T-helper 2 cell (primary cell): ENCODE results near the gene RALGAPA1.
"Not testable (repeated sequence)": the region's sequence is repeated elsewhere in the genome, so short reads cannot be mapped to it uniquely, and the experiment has no call there.

Experiments
- DNase-seq, 5 experiments: peaks; one replicate each; pipeline versions ENCODE4 v3.0.0 to v3.0.0-alpha.2; 2012 to 2022

RALGAPA1 gene

DNA sequence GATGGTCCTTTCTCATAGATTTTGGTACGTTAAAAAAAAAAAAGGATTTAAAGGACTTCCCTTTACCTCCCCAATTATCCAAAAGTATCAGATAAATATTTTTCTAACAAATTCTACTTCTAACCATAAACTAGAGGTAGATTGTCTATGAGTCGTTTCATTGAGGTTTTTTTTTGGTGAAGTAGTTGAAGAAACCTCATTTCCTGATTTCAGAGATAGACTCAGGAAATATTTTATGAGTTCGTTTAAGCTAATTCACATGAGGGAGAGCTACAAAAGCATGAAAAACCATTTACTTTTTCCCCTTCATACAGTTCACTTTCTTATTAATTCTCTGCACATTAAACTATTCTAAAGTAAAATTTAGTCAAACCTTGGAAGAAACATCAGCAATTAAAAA lies 112.5 kb downstream of the RALGAPA1 start:
- DNase-seq, result peak in 1 of 5 experiments; percentile 55

- DNase-seq, result no peak
Observed at GRCh38 chr14:35696119-35696518, 113.0 kb downstream of the RALGAPA1 start.

DNA sequence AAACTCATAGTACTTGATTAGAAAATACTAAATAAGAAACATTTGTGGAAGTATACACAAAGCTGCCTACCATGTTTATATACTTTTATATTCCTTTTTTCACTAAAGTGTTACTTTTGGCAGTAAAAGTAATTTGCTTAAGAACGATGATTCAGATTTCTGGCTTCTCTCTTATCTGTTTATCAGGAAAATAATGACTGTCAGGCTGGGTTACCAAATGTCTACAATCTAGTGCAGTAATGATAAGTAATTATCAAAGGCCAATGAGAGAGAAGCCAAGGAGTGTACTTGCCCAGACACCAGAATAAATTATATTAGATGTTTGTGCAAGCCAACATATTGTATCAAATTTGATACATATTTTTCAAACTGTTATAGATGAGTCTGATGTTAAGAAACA lies 113.4 kb downstream of the RALGAPA1 start:
- DNase-seq, result peak in 1 of 5 experiments; percentile 54

DNA sequence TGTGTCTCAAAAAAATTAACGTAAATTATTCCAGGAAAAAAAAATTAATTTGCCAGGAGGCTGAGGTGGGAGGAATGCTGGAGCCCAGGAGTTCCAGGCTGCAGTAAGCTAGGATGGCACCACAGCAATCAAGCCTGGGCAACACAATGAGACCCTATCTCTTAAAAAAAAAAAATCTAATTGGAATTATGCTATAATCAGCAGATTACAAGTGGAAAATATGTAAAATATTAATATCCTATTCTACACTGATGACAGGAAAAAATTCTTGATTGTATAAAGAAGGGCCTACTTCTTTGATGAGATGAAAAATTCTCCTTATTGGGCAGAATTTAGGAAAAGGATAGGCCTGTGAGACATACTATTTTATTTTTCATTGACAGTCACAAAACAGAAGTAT lies 114.0 kb downstream of the RALGAPA1 start:
- DNase-seq, result no peak

DNA sequence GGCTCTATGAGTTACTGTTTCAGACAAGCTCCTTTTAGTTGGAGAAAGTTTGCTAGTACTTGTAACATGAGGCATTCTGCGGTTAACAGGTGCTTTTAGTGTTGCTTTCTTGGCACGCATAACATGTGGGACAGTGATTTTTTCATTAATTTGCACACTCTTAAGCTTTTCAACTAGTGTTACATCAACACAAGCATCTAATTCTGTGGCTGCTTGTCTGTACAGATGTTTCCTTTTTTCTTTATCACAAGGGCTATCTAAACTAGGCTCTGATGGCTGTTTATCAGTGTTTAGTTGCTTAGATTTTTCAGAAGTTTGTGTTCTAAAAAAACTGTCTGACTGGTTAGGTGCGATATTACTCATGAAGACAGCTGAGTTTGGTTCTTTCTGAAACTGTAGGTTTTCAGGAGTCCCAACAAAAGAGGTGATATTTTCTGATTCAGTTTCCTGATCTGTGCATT lies 120.1 kb downstream of the RALGAPA1 start:
- DNase-seq, result peak in 1 of 5 experiments; percentile 93

DNA sequence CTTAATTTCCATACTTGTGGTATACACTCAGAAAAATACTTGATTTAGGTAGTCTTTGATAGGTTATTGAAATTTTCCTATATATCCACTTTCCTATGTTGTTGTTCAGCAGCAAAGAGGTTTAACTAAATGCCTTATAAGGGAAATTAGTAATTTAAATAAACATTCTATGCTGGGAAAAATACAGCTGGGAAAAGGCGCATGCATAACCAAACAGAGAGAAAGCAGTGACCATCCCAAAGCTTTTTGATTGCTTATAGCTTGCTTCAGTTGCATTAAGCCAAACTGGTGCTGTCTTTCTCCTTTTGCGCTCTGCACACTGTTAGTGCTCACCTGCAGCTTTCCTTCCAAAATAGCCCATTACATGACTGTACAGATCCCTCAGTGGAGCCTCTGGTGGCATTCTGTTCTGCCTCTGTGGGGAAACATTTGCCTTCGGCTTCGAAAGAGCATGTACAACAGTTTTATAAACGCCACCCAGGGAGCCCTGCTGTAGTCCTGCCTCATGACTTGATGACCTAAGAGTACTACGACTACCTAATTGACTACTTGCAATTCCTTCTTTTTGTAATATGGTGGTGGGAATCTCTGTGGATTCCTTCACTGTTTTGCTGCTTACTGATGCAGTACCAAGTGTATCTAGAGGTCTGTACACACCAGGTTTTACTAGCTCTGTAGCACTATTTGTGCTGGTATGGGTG lies 120.8 kb downstream of the RALGAPA1 start:
- no peak for DNase-seq

GRCh38 chr14:35687335-35687939 lies 121.7 kb downstream of the RALGAPA1 start:
- DNase-seq, result peak in 1 of 5 experiments; percentile 51

DNA sequence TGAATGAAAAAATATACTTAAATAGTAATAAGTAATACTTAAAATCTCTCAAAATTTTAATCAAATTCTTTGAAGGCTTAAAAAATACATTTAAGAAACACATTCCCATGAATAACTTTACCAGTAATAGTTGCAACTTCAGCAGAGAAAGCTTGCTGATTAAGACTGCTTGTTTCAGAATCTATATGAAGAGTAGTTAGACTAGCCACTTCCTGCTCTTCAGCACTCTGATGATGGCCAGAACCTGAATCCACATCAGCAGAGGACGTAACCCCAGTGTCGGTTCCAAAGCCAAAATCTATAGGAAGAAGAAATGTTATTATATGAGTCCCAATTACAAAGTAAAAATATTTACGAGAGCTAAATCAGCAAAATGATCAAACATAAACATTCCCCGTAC lies 125.4 kb downstream of the RALGAPA1 start:
- not testable (repeated sequence) for DNase-seq

- no peak for DNase-seq
Observed at GRCh38 chr14:35682802-35683201, 126.3 kb downstream of the RALGAPA1 start.

- no peak for DNase-seq
Observed at GRCh38 chr14:35678403-35679028, 130.6 kb downstream of the RALGAPA1 start.

DNA sequence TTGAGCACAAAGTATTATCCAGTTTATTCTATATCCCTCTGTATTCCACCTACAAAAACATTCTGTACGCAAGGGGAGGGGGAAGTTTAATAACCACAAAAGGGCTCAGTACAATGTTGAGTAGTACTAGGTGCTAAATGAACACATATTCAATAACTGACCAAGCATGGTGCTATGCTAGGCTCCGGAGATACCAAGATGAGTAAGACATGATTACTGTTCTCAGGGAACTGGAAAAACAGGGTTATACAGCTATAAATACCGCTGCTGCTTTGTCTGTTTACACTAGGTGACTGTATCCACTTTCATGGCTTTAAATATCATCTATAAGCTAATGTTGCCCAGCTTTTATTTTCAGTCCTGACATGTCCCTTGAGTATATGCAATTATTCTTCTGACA lies 139.3 kb downstream of the RALGAPA1 start:
- DNase-seq, result no peak

GRCh38 chr14:35666429-35667043 lies 142.6 kb downstream of the RALGAPA1 start:
- DNase-seq, result no peak

DNA sequence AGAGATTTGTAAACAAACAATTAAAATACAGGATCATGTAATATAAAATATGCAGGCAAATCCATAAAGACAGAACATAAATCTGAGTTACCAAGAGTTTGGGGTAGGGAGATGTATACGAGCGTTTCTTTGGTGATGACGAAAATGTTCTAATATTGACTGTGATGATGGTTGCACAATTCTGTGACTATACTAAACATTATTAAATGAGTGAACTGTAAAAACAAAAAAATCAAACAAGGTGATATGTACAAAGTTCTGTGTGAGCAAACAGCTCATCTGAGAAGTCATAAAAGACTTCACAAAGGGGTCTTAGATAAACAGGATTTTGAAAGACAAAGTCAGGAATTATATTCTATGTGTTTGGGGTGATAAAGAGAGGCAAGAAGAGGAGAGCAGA lies 147.2 kb downstream of the RALGAPA1 start:
- DNase-seq, result no peak

GRCh38 chr14:35653045-35653444 lies 156.1 kb downstream of the RALGAPA1 start:
- no peak for DNase-seq

DNA sequence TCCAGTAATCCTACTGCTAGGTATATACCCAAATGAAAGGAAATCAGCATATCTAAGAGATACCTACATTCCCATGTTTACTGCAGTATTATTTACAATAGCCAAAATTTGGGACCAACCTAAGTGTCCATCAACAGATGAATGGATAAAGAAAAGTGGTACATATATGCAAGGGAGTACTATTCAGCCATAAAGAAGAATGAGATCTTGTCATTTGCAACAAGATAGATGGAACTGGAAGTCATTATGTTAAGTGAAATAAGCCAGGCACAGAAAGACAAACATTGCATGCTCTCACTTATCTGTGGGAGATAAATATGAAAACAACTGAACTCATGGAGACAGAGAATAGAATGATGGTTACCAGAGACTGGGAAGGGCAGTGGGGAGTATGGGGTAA lies 165.6 kb downstream of the RALGAPA1 start:
- no peak for DNase-seq

DNA sequence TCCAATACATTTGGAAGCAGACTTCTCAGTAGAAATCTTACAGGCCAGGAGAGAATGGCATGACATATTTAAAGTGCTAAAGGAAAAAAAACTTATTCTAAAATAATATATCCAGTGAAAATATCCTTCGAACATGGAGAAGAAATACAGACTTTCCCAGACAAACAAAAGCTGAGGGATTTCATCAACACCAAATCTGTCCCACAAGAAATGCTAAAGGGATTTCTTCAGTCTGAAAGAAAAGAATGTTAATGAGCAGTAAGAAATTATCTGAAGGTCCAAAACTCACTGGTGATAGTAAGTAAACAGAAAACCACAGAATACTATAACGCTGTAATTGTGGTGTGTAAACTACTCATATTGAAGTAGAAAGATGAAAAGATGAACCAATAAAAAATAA lies 171.2 kb downstream of the RALGAPA1 start:
- no peak for DNase-seq

GRCh38 chr14:35637269-35637668 lies 171.8 kb downstream of the RALGAPA1 start:
- DNase-seq, result no peak

DNA sequence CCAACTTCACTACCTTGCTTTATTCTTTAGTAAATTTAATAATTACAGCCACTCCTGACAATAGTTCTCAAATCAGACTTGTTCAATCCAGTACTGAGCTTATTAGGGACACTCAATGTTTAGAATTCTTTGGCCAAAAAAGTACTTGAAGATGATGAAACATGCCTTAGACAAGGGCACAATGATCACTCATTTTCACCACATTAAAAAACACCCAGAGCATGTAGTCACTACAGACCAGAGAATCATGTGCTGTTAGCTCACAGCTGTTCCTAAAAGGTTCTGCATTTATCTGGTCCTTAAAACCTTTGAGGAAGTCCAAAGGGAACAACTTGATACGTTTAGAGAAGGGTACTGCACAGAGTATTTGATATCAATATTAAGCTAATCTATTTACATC lies 176.4 kb downstream of the RALGAPA1 start:
- DNase-seq, result no peak

DNA sequence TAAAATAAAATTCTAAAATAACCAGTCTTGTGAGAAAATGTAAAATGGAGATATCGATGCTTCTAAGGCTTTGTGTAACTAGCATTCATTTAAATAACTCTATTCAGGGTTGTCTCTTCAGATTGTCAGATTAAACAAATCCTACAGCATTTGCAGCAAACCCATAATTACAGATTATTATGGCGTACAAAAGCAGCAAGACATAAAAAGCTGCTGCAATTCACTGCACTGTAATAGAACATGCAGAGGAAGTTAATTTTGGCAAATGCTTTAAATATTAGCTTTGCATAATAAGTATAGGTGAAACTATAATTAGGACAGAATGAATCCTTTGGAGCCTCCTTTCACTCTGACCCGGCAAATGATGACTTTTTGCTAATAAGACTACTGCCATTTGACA lies 176.8 kb downstream of the RALGAPA1 start:
- no peak for DNase-seq

- no peak for DNase-seq
Observed at GRCh38 chr14:35631071-35631805, 177.9 kb downstream of the RALGAPA1 start.

- no peak for DNase-seq
Observed at GRCh38 chr14:35628989-35629388, 180.1 kb downstream of the RALGAPA1 start.

DNA sequence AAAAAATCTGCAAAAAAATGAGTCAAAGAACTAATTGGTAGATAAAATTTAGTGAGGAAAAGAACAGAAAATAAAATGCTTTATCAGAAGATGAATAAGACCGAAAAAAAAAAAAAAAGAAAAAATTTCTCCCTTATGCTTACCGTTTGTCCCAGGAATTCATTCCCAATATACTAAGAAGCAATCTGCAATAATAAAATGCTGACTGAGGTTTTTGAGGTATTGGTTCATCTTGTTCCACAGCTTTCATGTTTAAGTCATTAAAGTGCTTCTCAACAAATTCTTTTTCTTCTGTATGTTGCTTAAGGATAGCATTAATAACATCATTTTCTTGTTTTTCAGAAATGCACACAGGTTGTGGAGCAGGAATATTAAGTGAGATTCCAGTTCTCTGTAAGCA lies 182.1 kb downstream of the RALGAPA1 start:
- DNase-seq, result not testable (repeated sequence)

GRCh38 chr14:35621996-35622395 lies 187.1 kb downstream of the RALGAPA1 start:
- not testable (repeated sequence) for DNase-seq
